HUES64 (cell line): ENCODE data around the gene GJC2.

ENCODE experiments used
- H3K27ac ChIP-seq: 2 replicates; pipeline ENCODE4 v1.7.0; 2013; ENCODE audit warnings: low read depth, low read length, inconsistent platforms
- H3K27me3 ChIP-seq: 2 replicates; pipeline ENCODE4 v1.6.1; 2013; ENCODE audit warnings: mild to moderate bottlenecking, low read length; ENCODE audit not compliant: insufficient read depth
- H3K36me3 ChIP-seq: 2 replicates; pipeline ENCODE4 v1.6.1; 2013; ENCODE audit warnings: mild to moderate bottlenecking, low read length; ENCODE audit not compliant: insufficient read depth
- H3K4me1 ChIP-seq: 2 replicates; pipeline ENCODE4 v1.6.1; 2013; ENCODE audit warnings: mild to moderate bottlenecking, low read length, moderate library complexity; ENCODE audit not compliant: insufficient read depth
- H3K4me3 ChIP-seq: 2 replicates; pipeline ENCODE4 v1.5.1; 2013; ENCODE audit warnings: mild to moderate bottlenecking, low read length, moderate library complexity
- H3K9ac ChIP-seq: 2 replicates; pipeline ENCODE4 v1.6.1; 2013; ENCODE audit warnings: mild to moderate bottlenecking, low read depth, low read length
- H3K9me3 ChIP-seq: 2 replicates; pipeline ENCODE4 v1.6.1; 2013; ENCODE audit warnings: low read depth, low read length; ENCODE audit not compliant: insufficient read depth
- WGBS: fragments of 150-250, 120-280 bp; methylation state at CpG from one replicate; pipeline ENCODE4 v1.1.7; 2013; ENCODE audit warnings: missing lambda C conversion rate; 5-methylcytosine and 5-hydroxymethylcytosine counted together

GJC2 gene

DNA sequence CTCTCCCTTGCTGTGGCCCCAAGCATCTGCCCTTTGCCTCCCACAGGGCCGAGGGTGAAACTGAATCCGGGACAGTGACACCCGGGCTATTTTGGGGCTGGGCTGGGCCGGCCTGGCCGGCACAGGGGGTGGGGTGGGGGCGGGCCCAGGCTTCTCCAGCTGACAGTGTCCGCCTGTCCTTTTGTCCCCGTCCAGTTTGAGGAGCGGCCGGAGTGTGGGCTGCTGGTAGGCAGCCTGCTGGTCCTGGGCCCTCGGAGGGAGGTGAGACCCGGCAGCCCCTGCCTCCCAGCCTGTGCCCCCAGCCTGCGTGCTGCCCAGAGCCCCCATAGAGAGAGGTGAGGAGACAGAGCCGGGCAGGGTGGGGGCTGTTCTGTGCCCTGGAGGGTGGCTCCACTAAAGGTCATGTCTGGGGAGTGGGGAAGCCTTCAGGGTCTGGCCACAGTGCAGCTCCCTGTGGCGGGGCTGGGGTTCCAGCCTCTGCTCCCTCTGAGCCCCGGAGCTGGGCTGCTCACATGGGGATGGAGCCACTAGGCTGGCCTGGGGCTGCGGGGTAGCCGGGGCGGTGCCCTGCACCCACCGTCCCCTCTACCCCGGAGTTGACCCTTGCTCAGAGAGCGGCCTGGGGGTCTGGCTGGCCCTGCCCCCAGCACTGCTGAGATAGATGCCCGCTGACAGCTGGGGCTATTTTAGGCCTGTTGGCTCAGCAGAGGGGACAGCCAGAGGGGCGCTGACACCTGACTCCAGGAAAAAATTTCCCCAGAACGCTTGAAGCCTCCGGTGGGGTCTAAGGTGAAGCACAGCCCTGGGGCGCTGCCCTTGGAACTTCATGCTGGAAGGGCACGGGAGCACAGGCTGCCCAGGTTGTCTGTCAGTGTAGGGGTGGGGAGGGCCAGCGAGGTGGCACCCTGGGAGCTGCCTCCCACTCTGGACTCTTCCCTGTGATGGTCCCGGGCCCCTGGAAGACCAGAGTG is 58.4 kb downstream of the GJC2 start, which contains the start of gene OBSCN:
OBSCN (plus strand) TSS at position 194 of the 971 bp plus-strand sequence. CDS start 3,740 bp downstream, outside the sequence.
- no peaks in the 10 kb centered on the region for H3K9me3 ChIP-seq
- peaks cover 18% of the 10 kb centered on the region for H3K27me3 ChIP-seq
- H3K4me1 ChIP-seq = peaks cover 3% of the 10 kb centered on the region; the same call in 1 of the 2 replicates
- no peaks in the 10 kb centered on the region for H3K36me3 ChIP-seq
- H3K27ac ChIP-seq = no peak within 1 kb of the TSS
- H3K4me3 ChIP-seq = no peak within 1 kb of the TSS
- no peak within 1 kb of the TSS for H3K9ac ChIP-seq
- WGBS = 66% methylated on average over 30 of the region's 30 CpGs

DNA sequence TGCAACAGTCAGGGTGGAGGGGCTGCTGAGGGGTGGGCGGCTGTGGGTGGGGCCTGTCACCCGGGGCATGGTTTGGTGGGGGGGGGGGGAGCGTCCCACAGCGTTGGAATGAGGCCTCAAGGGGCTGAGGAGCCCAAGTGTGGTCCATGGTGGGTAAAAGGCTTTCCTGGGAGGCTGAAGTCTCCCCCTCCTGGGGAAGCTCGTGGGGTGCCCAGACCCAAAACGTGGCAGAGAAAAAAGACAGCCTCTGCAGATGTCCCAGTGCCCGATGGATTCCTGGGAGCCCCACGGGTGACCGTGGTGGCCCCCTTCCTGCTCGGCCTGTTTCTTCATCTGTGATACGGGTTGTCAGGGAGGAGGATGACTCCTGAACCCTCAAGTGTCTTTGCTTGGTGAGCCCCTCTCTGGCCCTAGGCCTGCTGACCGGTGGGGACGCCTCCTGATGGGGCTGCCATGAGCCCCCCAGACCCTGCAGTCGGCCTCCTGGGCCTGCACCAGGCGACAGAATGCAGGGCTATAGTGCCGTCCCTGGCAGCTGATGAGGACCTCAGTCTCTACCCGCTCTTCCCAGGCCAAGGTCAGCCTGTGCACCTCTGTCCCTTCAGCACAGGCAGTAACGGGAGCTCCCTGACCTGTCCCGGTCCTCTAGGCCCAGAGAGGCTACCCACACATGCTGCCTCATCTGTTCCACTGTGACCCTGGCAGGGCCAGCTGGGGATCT is 59.3 kb downstream of the GJC2 start:
- Histone ChIP-seq H3K4me1 (peaks cover 3% of the 10 kb centered on the region; the same call in 1 of the 2 replicates), H3K9me3 (no peaks in the 10 kb centered on the region)
- 86% methylated on average over 17 of the region's 19 CpGs for WGBS

More for the DNA sequence above, 59.3 kb downstream of the GJC2 start:
- Histone ChIP-seq H3K27me3 (peaks cover 9% of the 10 kb centered on the region), H3K9ac (no peak overlapping the region), H3K27ac (no peak overlapping the region), H3K4me3 (no peak overlapping the region), H3K36me3 (no peaks in the 10 kb centered on the region)
